Right atrium auricular region (tissue), 2 donors: ENCODE results near the gene MBNL2. TPM values are rescaled to one million over a fixed set of nuclear protein-coding genes. Genes with fewer than 3 reads are reported as not detected.
A peak's percentile ranks its signal among the peaks of the same experiment; 100 is the strongest.

Source experiments
- DNase-seq: peaks from one replicate; pipeline ENCODE4 v3.0.0-alpha.2; 2019; ENCODE audit warnings: low spot score
- H3K27ac ChIP-seq, 2 donors: fragments of 200-600 bp; sonication (generic); 1 replicate in 1 of 2; 2 replicates in 1 of 2; pipeline ENCODE4 v1.5.1; 2016 to 2019
- H3K27me3 ChIP-seq, 2 donors: fragments of 200-600 bp; sonication (generic); one replicate each; pipeline versions ENCODE4 v1.5.1 to v1.6.0; 2017 to 2019
- H3K36me3 ChIP-seq: fragments of 200-600 bp; sonication (generic); one replicate; pipeline ENCODE4 v1.5.1; 2016
- H3K4me1 ChIP-seq, 2 donors: fragments of 200-600 bp; sonication (generic); one replicate each; pipeline versions ENCODE4 v1.5.1 to v1.6.0; 2017 to 2019
- H3K4me3 ChIP-seq, 2 donors: fragments of 200-600 bp; sonication (generic); 1 replicate in 1 of 2; 2 replicates in 1 of 2; pipeline ENCODE4 v1.5.1; 2017 to 2019; ENCODE audit warnings: mild to moderate bottlenecking in 1 of 2, moderate library complexity in 1 of 2
- H3K9me3 ChIP-seq, 2 donors: fragments of 200-600 bp; sonication (generic); one replicate each; pipeline ENCODE4 v1.5.1; 2019
- total RNA-seq, 2 donors: library from RNA; depleted of rRNA; stranded (reverse); fragments of >200 nt; gene quantifications; one replicate each; pipeline ENCODE4 v1.1.0, GENCODE V29; 2016
- TF ChIP-seq, protein P1 (sequence below), 2 donors: fragments of 200-600 bp; sonication (generic); IDR thresholded peaks; one replicate each; pipeline ENCODE4 v1.5.1; 2019; ENCODE audit warnings: antibody characterized with exemption in 2 of 2

Gene MBNL2
- total RNA-seq, 2 donors from 2014 or later: 62.0 to 81.6 TPM

- no peak for DNase-seq
- Histone ChIP-seq H3K4me3 (no peak overlapping the region), H3K27me3 (no peaks in the 10 kb centered on the region), H3K9me3 (no peaks in the 10 kb centered on the region), H3K4me1 (peaks cover 0 to 20% of the 10 kb centered on the region in 2 donors), H3K27ac (peak overlapping the region in 1 of 2 donors; percentile 29), H3K36me3 (peaks cover 39% of the 10 kb centered on the region)
- TF ChIP-seq, protein P1, sequence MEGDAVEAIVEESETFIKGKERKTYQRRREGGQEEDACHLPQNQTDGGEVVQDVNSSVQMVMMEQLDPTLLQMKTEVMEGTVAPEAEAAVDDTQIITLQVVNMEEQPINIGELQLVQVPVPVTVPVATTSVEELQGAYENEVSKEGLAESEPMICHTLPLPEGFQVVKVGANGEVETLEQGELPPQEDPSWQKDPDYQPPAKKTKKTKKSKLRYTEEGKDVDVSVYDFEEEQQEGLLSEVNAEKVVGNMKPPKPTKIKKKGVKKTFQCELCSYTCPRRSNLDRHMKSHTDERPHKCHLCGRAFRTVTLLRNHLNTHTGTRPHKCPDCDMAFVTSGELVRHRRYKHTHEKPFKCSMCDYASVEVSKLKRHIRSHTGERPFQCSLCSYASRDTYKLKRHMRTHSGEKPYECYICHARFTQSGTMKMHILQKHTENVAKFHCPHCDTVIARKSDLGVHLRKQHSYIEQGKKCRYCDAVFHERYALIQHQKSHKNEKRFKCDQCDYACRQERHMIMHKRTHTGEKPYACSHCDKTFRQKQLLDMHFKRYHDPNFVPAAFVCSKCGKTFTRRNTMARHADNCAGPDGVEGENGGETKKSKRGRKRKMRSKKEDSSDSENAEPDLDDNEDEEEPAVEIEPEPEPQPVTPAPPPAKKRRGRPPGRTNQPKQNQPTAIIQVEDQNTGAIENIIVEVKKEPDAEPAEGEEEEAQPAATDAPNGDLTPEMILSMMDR (IDR thresholded peaks at IDR 0.05): no peak
Observed at GRCh38 chr13:97367016-97367822, 145.1 kb downstream of the MBNL2 start.

GRCh38 chr13:97369261-97369893 is 147.2 kb downstream of the MBNL2 start:
- no peak overlapping the region for H3K27ac ChIP-seq
- DNase-seq: no peak
- peak overlapping the region in 1 of 2 donors; percentile 32 for H3K4me3 ChIP-seq
- no peaks in the 10 kb centered on the region for H3K9me3 ChIP-seq
- H3K27me3 ChIP-seq: no peaks in the 10 kb centered on the region
- peaks cover 38% of the 10 kb centered on the region for H3K36me3 ChIP-seq
- TF ChIP-seq, protein P1 (IDR thresholded peaks at IDR 0.05): no peak
- peaks cover 0 to 14% of the 10 kb centered on the region in 2 donors for H3K4me1 ChIP-seq

DNA sequence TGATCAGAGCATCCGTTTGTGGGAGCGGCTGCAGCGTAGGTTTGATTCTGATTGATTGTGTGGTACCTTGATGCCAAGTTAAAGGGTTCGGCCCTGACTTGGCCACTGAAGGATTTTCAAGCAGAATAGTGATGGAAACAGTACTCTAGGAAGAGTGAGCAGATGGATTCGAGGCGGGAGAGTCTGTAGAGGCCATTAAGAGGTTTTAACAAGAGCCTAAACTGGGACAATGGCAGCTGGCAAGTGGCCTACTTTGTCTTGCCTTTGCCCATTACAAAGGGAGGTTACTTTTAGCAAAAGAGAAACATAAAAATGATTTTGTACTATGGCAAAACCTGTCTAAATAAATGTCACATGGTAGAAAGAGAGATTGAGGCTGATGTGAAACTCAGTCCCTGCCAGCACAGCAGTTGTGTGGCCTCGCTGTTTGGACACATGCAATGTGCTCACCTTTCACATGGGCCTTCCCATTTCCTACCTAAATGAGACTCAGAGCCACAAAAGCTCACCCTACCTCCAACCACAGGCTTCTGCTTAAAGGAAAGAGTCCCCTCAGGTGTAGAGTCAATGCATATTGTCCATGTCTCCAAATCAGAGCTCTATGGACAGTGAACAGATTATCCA is 149.5 kb downstream of the MBNL2 start:
- DNase-seq: no peak
- TF ChIP-seq, protein P1 (IDR thresholded peaks at IDR 0.05): no peak
- peaks cover 30% of the 10 kb centered on the region for H3K36me3 ChIP-seq
- H3K9me3 ChIP-seq: no peaks in the 10 kb centered on the region
- H3K27ac ChIP-seq: no peak overlapping the region
- H3K27me3 ChIP-seq: no peaks in the 10 kb centered on the region
- peaks cover 0 to 13% of the 10 kb centered on the region in 2 donors for H3K4me1 ChIP-seq
- no peak overlapping the region for H3K4me3 ChIP-seq

DNA sequence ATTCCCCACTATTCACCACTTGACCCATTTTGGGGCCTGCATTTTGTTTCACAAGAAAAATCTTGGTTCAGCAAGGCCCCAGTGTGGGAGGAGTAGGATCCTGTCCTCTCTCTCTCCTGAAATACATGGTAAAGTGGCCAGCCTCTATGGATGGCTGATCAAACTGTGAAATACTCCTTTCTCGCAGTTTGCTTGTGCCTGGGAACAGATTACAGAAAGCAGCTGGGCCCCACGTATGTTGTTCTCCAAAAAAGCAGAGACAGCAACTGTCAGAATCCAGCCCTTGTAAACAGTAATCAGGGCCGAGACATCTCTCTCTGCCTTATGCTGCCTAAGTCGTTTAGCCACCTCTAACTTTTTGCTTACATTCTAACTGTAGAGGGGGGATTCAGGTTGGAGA is 150.8 kb downstream of the MBNL2 start:
- H3K36me3 ChIP-seq: peaks cover 22% of the 10 kb centered on the region
- TF ChIP-seq, protein P1 (IDR thresholded peaks at IDR 0.05): no peak
- no peaks in the 10 kb centered on the region for H3K9me3 ChIP-seq
- no peak overlapping the region for H3K4me3 ChIP-seq
- no peaks in the 10 kb centered on the region for H3K27me3 ChIP-seq
- no peak overlapping the region for H3K27ac ChIP-seq
- DNase-seq: no peak
- no peaks in the 10 kb centered on the region for H3K4me1 ChIP-seq

- Histone ChIP-seq H3K4me3 (no peak overlapping the region), H3K27ac (no peak overlapping the region), H3K27me3 (no peaks in the 10 kb centered on the region), H3K9me3 (no peaks in the 10 kb centered on the region), H3K4me1 (no peaks in the 10 kb centered on the region), H3K36me3 (peaks cover 19% of the 10 kb centered on the region)
- no peak for DNase-seq
- TF ChIP-seq, protein P1 (IDR thresholded peaks at IDR 0.05): no peak
Observed at GRCh38 chr13:97373787-97374186, 151.7 kb downstream of the MBNL2 start.
